H1 (cell line): ENCODE results near the gene SCGB3A1. TPM values are rescaled to one million over a fixed set of nuclear protein-coding genes. Genes with fewer than 3 reads are reported as not detected.
A peak's percentile ranks its signal among the peaks of the same experiment; 100 is the strongest.

ENCODE experiments used
- BACH1 ChIP-seq: IDR thresholded peaks from 2 replicates; pipeline ENCODE4 v1.6.1; 2012; ENCODE audit warnings: low read length, improper control_type of control experiment
- CEBPB ChIP-seq: IDR thresholded peaks from 2 replicates; pipeline ENCODE4 v1.6.1; 2012; ENCODE audit warnings: low read depth, low read length
- GABPA ChIP-seq: IDR thresholded peaks from 2 replicates; pipeline ENCODE4 v1.6.1; 2011; ENCODE audit warnings: mild to moderate bottlenecking, low read length, moderate library complexity, borderline replicate concordance; ENCODE audit not compliant: insufficient read depth
- polyA plus RNA-seq, 7 experiments: library from polyadenylated mRNA; depleted of rRNA in 3 of 7; stranded (reverse) in 5 of 7; unstranded in 2 of 7; fragments of >200 nt in 5 of 7; fragments of 200-250 nt in 2 of 7; gene quantifications; 1 replicate in 5 of 7; 2 replicates in 1 of 7; 4 replicates in 1 of 7; pipeline versions ENCODE4 v1.2.1 to v1.2.3, GENCODE V29; 2011 to 2013; ENCODE audit warnings: missing spikeins in 2 of 7, mixed read lengths in 2 of 7
- total RNA-seq: library from RNA; stranded (reverse); fragmentation: NEBNext Ultra II Directional; extraction: Animal tissue kit (Norgen Biotek cat#: 25700); gene quantifications from 2 replicates; pipeline ENCODE4 v1.2.1, GENCODE V29; 2021

Gene SCGB3A1
- total and polyA plus RNA-seq, 2 of the 8 experiments (the other 6 are each of a cell fraction or from before 2014, with no cell fraction given) = 0.20 TPM; not detected in 1

DNA sequence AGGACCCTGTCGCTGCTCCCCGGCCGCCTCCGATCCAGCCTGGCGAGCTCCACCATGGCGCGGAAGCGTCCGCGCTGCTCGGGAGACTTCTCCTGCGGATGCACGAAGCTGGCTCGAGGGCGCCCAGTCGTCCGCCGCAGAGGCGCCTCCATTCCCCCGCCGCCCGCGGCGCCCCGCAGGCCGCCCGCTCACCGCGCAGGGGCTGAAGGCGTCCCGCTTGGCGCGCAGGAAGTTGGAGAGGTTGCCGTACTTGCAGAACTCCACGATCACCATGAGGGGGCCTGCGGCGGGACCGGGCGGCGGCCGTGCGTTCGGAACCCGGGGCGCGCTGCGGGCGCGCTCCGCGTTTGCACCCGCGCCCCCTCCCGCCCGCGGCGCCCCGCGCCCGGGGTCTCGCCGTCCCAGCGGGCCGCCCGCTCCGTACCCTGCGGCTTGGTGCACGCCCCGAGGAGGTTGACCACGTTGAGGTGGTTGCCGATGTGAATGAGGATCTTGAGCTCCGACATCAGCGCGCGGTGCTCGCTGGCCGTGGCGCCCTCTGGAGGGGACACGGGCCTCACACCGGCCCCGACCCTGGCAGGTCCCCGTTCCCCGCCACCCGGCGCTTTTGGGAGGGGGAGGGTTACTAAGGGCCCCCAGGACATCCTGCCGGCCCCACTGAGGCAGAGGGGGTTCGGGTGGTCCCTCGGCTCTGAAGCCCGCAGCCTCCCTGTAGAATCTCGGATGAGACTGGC lies 27.7 kb upstream of the SCGB3A1 start (continued):
- TF ChIP-seq GABPA (peak; percentile 12; the same call in 1 of the 2 replicates), CEBPB (no peak), BACH1 (no peak)
